HG02884 (cell line): ENCODE data around the gene CCT8L2.
"Not testable (repeated sequence)": the region's sequence is repeated elsewhere in the genome, so short reads cannot be mapped to it uniquely, and the experiment has no call there.

ENCODE experiments used
- ATAC-seq: cut with Tn5 transposase; IDR thresholded peaks from one replicate; pipeline ENCODE4 v1.9.1; 2021; ENCODE audit warnings: mild to moderate bottlenecking, moderate library complexity; ENCODE audit not compliant: unreplicated experiment

Gene CCT8L2, protein sequence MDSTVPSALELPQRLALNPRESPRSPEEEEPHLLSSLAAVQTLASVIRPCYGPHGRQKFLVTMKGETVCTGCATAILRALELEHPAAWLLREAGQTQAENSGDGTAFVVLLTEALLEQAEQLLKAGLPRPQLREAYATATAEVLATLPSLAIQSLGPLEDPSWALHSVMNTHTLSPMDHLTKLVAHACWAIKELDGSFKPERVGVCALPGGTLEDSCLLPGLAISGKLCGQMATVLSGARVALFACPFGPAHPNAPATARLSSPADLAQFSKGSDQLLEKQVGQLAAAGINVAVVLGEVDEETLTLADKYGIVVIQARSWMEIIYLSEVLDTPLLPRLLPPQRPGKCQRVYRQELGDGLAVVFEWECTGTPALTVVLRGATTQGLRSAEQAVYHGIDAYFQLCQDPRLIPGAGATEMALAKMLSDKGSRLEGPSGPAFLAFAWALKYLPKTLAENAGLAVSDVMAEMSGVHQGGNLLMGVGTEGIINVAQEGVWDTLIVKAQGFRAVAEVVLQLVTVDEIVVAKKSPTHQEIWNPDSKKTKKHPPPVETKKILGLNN

DNA sequence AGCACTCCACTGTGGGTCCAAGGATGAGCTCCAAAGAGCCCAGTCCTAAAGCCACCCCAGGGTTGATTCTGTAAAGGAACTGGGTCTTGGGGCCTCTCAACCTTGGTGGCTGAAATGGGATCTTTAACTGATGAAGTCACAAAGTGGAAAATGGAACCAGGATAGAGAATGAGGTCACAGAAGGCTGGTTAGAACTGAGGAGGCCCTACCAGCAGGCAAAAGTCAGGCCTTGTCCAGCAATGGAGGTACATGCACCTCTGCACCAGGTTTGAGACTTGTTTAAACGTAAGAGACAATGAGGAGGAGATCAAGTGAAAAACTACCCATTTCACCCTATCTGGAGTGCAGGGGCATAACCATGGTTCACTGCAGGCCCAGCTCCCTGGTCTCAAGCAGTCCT is at the start of gene CCT8L2:
Gene CCT8L2, minus strand, starts transcription at position 101 of the 400 bp plus-strand sequence. CDS start 260 bp downstream, outside the sequence.
- ATAC-seq, result not testable (repeated sequence)

DNA sequence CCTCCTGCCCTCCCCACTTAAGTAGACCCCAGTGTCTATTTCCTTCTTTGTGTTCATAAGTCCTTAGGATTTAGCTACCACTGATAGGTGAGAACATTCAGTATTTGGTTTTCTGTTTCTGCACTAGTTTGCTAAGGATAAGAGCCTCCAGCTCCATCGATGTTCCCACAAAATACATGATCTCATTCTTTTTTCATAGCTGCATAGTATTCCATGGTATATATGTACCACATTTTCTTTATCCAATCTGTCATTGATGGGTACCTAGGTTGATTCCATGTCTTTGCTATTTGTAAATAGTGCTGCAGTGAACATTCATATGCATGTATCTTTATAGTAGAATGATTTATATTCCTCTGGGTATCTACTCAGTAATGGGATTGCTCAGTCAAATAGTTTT is 42.8 kb upstream of the CCT8L2 start:
- not testable (repeated sequence) for ATAC-seq

DNA sequence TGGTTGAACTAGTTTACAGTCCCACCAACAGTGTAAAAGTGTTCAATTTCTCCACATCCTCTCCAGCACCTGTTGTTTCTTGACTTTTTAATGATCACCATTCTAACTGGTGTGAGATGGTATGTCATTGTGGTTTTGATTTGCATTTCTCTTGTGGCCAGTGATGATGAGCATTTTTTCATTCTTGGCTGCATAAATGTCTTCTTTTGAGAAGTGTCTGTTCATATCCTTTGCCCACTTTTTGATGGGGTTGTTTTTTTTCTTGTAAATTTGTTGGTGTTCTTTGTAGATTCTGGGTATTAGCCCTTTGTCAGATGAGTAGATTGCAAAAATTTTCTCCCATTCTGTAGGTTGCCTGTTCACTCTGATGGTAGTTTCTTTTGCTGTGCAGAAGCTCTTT is 41.5 kb upstream of the CCT8L2 start:
- not testable (repeated sequence) for ATAC-seq

DNA sequence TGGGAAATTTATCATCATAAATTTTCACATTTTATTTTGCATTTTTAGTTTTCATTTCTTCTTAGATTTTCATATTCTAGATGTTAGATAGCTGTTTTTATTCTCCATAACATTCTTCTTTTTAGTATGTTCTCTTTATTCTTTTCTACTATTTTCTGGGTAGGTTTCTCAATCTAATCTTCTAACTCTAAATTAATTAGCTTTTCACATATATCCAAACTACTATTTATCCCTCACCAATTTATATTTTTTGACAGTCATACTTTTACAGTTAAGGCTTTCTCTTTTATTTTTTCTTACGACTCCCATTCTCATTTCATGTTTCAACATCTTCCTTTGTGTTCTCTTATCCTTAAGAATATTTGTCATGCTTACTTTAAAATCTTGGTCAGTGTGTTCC is 35.9 kb upstream of the CCT8L2 start:
- not testable (repeated sequence) for ATAC-seq

DNA sequence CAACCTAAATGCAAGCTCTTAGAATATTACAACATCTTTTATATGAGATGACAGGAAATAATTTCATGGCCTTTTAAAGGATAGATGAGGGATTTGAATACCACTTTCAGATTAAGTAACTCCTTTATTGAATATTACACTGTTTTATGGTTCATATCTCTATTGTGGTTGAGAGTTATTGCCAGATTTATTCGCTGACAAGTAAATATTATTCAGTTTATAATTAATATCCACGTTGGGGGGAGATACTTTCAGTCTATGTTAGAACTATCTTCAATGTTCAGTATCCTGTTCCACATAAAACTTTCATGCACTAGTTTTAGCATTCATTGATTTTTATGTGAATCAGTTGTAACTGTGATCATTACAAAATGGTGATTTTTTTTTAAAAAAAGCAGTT is 32.4 kb upstream of the CCT8L2 start:
- not testable (repeated sequence) for ATAC-seq

DNA sequence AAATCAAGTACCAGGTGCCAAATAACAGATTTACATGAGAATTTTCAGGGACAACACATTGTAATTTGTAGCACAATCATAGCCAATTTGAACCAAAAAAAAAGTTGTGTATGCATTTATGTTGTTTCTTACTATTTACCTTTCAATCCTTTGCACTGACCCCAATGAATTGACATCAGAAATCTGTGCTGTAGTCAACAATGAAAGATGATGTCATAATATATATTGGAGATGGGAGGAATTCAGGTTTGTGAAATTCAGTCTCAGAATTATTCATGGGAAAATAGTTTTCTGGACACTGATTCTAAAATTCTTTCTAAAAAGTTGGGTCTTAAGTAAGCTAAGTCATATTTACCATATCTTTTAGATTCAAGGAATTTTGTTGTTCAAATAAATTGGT is 31.0 kb upstream of the CCT8L2 start:
- ATAC-seq, result not testable (repeated sequence)

DNA sequence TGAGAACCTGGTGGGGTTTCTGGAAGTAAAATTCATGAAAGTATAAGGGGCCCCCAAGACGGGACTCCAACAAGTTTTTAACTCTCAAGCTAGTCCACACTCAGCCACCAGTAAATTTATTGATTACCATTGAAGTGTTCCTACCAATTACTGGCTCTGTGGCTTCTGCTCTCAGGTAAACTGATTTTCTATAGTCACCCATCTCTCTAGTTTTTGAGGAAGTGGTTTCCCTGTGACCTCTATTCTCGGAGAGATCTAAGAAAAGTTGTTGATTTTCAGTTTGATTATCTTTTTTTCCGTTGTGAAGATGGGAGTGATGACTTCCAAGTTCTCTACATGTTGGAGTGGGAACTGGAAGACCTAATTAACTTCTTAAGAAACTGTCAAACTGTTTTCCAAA is 24.9 kb upstream of the CCT8L2 start:
- not testable (repeated sequence) for ATAC-seq

DNA sequence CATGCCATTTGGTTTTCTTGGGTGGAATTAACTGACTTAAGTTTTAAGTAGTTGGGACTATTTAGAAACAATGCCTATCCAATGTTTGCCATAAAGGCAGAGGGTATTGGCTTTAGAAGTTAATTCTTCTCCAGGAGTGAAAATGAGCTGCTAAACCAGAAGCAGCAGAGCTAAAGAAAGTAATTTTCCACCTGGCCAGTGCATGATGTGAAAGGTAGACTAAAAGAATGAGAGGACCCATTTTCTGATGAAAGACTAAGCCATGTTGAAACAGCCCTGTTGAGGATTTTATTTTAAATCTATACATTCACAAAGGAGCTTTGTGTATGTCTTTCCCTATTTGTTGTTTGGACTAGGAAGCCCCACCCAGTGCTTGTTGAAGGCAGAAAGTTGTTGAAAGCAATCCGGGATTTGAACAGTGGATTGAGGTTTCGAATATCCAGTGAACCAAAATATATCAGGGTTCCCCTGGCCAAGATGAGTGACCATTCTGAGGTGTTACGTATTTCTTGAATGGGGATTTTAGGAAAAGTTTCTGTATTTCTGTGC is 23.9 kb upstream of the CCT8L2 start:
- ATAC-seq, result not testable (repeated sequence)

DNA sequence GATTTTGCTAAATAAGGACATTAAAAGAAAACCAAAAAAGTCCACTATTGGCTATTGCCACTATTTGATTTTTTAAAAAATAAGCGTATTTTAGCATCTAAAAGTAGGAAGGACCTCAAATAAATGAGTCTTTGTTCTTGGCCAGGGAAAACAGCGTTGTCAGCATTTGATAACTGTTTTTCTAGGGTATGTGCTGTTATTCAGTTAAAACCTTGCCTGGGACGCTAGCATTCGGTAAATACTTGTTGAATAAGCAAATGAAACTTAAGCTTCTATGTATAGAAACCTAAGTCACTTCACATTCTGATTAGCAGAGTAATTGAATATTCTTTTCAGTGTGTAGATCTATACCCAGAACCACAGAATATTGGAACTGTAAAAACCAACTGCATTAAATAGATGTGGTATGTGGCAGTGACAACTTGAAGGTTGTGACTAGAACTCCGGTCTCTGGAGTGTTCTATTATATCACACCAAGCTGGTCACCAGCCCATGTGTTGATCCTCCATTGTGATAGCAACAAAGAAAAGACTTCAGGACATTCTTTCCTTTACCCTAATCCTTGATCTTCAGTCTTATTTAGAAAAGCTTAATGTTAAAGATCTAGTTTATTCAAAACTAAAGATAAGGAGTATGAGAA is 23.1 kb upstream of the CCT8L2 start:
- ATAC-seq, result not testable (repeated sequence)

DNA sequence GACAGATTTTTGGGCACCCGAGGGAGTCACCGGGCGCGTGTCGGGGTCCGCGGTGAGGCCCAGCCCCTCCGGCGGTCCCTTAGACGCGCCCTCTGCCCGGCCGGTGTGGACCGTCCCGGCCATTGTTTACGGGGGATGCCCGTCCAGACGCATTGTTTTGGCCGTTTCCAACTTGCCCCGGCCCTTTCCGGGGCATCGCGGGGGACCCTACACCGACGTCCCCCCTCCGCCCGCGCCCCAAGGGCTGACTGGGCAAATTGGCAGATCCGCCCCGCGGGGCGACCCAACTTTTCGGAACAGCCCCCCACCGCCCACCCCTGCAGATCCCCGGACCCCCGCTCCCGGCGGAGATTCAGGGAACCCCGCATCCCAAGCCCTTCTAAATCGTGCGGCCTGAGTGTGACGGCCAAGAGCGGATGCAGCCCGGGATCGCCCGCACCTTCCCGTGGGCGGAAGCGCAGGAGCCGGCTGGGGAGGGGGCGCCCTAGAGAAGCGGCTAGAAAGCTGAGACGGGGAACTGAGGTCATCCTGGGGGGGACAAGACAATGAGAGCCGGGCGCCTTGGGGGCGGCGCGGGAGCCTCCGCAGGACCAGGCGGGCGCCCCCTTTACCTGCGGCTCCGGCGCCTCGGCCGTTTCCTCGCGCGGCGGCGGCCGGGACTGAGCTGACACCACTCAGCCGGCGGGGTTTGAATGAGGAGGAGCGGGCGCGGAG is 17.1 kb upstream of the CCT8L2 start:
- no peak for ATAC-seq

DNA sequence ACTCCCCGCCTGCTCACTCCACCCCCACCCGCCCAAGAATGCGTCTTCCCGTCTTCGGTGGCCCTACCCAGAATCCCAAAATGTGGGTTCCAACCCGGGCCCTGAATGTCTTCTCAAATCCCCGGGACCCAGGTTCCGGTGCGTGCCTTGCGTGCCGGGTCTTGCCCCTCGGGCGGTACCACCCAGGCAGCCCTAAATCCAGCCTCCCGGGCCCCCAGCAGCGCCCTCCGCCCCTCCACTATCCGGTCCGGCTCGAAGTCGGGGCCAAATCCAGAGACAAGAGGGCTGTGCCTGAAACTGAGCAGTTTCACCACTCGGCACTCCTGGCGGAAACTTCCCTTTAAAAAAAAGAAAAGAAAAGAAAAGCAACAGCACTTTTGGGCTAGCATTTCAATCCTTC is 16.3 kb upstream of the CCT8L2 start:
- ATAC-seq, result no peak

DNA sequence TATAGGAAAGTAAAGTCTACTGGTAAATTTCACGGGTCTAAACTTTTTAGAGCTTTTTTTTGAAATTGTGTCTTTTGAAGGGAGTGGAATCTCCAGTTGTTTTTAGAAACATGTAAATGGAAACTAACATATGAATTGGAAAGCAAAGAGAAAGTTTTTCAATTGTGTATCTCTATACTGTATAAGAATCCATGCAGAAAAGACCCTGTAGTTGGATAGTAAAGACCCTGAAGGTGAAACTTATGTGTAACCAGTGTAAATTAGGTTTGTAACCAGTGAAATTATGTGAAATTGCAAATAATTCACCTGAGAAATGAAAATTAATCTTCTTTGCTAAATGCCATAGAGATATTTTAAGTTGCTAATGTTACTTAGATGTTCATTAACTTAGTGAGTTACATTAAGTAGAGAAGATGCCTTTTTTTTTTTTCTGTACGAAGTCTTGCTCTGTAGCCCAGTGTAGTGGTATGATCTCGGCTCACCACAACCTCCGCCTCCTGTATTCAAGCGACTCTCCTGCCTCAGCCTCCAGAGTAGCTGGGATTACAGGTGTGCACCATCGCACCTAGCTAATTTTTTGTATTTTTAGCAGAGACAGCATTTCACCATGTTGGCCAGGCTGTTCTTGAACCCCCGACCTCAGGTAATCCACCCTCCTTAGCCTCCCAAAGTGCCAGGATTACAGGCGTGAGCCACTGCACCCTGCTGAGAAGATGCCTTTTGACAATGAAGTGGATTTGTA is 11.8 kb upstream of the CCT8L2 start:
- not testable (repeated sequence) for ATAC-seq

DNA sequence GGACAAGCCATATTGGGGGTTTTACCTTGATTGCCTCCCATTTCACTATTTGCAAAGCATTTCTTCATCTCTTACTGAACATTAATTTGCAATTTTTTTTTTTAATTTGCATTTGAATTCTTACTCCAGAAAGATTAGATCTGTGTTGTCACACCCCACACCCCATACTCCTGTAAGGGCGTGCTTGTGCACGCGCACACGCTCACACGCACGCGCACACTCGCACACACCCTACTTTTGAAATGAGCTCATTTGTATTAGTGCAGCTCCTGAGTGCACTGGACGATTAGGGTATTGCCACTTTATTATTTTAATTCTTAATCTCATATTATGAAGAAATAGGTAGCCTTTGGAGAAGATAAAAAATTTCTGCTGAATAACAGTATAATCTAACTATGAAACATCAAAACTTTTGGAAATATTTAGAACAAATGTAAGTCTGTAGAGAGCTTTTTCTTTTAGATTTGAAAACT is 11.2 kb upstream of the CCT8L2 start:
- ATAC-seq, result not testable (repeated sequence)

DNA sequence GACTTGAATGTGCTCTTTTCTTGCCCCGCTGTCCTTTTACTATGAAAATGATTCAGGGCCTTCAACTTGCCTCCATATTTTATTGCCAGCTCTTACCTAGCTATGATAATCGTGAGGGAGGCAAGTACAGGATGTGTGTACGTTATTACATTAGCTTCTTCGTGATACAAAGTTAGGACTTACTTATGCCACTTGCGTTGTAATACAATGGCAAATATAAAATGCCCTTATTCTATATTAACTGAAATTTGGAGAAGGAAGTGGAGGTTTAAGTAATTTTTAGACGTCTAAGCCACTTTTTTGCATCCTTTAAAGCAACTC is 10.8 kb upstream of the CCT8L2 start:
- ATAC-seq, result no peak

DNA sequence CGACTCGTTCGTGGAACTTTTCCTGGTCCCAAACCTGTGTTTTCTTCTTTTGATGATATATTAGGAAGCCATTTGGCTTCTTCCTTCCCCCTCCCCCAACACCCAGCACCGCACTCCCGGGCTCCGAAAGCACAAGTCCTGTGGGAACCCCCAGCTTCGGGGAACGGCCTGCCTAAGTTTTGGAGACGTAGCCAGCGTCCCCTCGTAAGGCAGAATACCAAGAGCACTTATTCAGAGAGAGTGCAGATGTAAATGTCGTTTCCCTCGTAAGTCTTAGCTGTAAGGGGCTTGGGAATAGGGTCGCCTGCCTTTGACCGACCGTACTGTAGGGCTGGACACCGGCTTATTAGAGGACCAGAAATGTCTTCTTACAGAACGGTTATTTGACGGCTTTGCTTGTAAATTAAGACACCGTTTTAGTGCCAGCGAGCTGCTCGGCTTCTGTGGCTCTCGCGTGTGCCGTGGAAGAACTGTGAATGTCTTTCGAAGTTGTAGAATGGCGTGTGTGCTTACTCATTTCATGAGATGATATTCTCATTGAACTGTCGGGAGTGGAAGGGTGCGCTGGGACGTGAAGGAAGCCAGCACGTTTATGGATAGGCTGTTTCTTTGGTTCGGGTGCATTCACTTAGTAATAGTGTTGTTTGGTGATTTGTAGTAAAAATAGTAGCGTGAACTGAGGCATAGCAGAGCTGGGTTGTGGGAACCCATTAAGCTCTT is 10.3 kb upstream of the CCT8L2 start:
- not testable (repeated sequence) for ATAC-seq

DNA sequence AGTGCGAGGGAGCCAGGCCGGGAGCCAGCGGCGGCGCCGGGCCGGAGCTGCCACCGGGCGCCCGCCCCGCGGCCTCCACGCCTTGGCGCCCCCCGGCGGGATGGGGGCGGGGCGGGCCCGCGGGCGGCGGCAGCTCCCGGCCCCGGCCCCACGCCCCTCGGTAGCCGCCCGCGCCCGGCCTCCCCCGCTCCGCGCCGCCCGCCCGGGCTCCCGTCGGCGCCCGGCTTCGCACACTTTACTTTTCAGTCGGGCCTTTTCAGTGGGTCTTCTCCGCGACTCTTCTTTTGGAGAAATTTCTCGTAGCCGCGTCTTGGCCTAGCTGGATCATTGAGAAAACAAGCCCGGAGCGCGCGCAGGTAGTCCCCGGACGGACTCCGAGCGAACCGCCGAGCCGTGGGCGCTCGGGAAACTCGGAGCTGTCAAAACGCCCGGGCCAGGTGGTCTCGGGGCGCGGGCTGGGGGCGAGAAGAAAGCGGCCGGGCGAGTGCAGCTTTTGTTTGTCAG is 9.7 kb upstream of the CCT8L2 start:
- not testable (repeated sequence) for ATAC-seq

DNA sequence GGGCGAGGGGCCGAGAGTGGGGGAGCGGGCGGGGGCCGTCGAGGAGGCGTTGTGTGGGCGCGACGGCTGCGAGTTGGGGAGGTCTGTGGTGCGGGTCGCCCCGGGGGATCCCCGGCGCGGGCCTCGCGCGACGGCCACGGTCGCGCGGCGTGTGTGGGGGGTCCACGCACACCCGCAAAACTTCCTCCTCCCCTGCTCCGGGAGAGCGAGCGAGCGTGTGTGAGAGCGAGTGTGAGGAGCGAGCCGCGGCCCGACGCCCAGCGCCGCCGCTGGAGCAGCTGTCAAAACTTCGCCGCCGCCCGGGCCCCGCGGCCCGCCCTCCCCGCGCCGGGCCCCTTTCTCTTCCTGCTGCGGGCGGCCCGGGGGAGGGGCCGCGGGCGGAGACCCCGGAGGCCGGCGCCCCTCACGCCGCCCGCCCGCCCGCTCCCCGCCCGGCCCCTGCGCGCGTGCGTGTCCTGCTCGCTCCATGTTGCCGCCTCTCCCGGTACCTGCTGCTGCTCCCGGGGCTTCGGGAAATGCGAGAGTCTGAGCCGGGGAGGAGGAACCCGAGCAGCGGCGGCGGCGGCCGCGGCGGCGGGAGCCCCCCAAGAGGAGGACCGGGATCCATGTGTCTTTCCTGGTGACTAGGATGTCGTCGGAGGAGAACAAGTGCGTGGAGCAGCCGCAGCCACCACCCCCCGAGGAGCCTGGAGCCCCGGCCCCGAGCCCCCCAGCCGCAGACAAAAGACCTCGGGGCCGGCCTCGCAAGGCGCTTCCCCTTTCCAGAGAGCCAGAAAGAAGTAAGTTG is 9.0 kb upstream of the CCT8L2 start:
- no peak for ATAC-seq

DNA sequence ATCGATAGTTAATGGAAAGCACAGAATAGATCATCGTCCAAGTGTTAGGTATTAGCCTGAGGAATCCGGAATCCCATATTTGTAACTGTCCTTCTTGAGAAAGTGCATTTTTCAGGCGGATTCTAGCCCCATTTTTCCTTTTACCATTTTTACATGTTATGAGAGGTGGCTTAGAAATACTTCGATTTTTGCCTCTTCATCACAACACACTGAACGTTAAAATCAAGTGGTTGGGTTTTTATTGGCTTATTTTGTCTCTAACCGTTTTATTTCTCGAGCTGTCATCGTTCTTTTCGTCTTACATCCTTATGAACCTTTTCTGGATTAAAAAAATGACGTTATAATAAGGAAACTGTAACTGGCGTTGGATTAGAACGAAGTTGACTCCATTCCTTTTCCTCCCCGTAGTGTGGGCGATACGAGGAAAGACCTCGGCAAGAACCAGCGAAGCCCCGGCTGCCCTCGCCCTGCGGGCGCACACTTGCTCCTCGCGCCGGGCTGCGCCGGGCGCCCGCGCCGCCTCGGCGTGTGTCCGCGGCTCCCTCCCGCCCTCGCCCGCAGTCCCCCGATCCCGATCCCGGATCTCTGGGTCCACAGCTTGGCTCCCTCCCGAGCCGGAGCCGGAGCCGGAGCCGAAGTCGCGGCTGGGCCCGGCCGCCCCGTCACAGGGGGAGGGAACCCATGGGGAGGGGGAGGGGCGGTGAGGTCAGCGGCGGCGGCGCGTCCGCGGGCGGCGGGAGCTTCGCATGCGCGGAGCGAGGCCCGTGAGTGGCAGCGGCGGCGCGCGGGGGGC is 8.2 kb upstream of the CCT8L2 start:
- not testable (repeated sequence) for ATAC-seq
